Lower leg skin (tissue), 4 donors: Measurements from ENCODE around the gene PTPN3. TPM values are rescaled to one million over a fixed set of nuclear protein-coding genes. Genes with fewer than 3 reads are reported as not detected.
A peak's percentile ranks its signal among the peaks of the same experiment; 100 is the strongest.

Source experiments
- DNase-seq, 2 donors: peaks; one replicate each; pipeline ENCODE4 v3.0.0-alpha.2; 2019; ENCODE audit warnings: low spot score in 2 of 2
- H3K4me3 ChIP-seq: fragments of 200-600 bp; sonication (generic); 2 replicates; pipeline ENCODE4 v1.5.1; 2017; ENCODE audit warnings: mild to moderate bottlenecking, low read depth; ENCODE audit not compliant: poor library complexity, severe bottlenecking
- POLR2A ChIP-seq, 2 donors: fragments of 450-650 bp; IDR thresholded peaks; one replicate each; pipeline ENCODE4 v1.6.1; 2016 to 2017; ENCODE audit warnings: antibody characterized with exemption in 2 of 2, mild to moderate bottlenecking in 1 of 2, moderate library complexity in 1 of 2
- WGBS, 2 donors: methylation state at CpG; one replicate each; pipeline ENCODE4 v1.1.5; 2018; 5-methylcytosine and 5-hydroxymethylcytosine counted together
- intact Hi-C: fragments of 100-400 bp; cut with DNase I; formaldehyde crosslinking; loops from one replicate; pipeline ENCODE4 v1.15.0; 2023; ENCODE audit warnings: low total_unique reads
- total RNA-seq, 4 donors: library from RNA; depleted of rRNA; stranded (reverse); fragments of >200 nt; gene quantifications; one replicate each; pipeline ENCODE4 v1.1.0, GENCODE V29; 2016
- TF ChIP-seq, protein P1 (sequence below), 3 donors: fragments of 450-650 bp; IDR thresholded peaks; one replicate each; pipeline ENCODE4 v1.5.1; 2016; ENCODE audit warnings: antibody characterized with exemption in 3 of 3, mild to moderate bottlenecking in 3 of 3, moderate library complexity in 2 of 3

PTPN3 gene
- total RNA-seq, 4 donors from 2014 or later, result 36.4 to 44.5 (median 40.7) TPM

DNA sequence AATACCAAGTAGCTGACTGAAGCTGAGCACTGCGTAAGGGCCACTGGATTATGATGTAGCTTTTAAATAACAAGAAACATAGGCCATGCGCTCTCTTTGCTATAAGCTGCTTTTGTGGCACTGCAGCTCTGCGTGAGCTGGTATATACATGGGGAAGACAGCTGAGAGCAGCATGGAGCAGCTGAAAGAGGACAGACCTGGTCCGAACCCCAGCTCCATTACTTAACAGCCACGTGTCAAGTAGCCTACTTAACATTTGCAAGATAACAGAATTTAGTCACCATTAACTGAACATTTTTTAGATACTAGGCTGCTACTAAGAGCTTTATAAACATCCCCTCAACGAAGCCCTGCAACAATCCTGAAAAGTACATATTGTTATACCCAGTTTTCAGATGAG lies 69.3 kb downstream of the PTPN3 start:
- no peak overlapping the region for H3K4me3 ChIP-seq
- DNase-seq, result peak in 1 of 2 donors; percentile 43
- WGBS, 2 donors, result 89 to 91% methylated on average over 6 of the region's 6 CpGs
- TF ChIP-seq POLR2A (IDR thresholded peaks at IDR 0.05), result no peak
- TF ChIP-seq, protein P1, sequence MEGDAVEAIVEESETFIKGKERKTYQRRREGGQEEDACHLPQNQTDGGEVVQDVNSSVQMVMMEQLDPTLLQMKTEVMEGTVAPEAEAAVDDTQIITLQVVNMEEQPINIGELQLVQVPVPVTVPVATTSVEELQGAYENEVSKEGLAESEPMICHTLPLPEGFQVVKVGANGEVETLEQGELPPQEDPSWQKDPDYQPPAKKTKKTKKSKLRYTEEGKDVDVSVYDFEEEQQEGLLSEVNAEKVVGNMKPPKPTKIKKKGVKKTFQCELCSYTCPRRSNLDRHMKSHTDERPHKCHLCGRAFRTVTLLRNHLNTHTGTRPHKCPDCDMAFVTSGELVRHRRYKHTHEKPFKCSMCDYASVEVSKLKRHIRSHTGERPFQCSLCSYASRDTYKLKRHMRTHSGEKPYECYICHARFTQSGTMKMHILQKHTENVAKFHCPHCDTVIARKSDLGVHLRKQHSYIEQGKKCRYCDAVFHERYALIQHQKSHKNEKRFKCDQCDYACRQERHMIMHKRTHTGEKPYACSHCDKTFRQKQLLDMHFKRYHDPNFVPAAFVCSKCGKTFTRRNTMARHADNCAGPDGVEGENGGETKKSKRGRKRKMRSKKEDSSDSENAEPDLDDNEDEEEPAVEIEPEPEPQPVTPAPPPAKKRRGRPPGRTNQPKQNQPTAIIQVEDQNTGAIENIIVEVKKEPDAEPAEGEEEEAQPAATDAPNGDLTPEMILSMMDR (IDR thresholded peaks at IDR 0.05), result no peak
- intact Hi-C loops, result no loop called here

DNA sequence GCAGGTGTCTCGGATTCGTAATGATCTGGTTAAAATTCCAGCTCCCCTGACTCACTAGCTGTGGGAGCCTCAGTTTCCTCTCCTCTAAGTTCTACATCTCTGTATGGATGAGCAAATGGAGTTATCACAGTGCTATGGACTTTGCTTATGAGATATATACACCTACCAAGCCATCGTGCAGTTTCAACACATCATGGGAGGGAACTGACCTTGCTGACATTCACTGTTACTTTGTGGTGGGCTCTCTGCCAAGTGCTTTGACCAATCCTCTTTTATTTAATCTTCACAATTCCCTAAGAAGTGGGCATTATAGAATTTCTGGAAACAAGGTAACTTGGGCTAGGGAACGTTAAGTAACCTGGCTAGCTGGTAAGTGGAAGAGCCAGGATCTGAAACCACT lies 70.2 kb downstream of the PTPN3 start:
- 83 to 87% methylated on average over 4 of the region's 4 CpGs for WGBS, 2 donors
- no peak for DNase-seq
- no peak for TF ChIP-seq POLR2A (IDR thresholded peaks at IDR 0.05)
- TF ChIP-seq, protein P1 (IDR thresholded peaks at IDR 0.05), result no peak
- intact Hi-C loops, result no loop called here
- no peak overlapping the region for H3K4me3 ChIP-seq

DNA sequence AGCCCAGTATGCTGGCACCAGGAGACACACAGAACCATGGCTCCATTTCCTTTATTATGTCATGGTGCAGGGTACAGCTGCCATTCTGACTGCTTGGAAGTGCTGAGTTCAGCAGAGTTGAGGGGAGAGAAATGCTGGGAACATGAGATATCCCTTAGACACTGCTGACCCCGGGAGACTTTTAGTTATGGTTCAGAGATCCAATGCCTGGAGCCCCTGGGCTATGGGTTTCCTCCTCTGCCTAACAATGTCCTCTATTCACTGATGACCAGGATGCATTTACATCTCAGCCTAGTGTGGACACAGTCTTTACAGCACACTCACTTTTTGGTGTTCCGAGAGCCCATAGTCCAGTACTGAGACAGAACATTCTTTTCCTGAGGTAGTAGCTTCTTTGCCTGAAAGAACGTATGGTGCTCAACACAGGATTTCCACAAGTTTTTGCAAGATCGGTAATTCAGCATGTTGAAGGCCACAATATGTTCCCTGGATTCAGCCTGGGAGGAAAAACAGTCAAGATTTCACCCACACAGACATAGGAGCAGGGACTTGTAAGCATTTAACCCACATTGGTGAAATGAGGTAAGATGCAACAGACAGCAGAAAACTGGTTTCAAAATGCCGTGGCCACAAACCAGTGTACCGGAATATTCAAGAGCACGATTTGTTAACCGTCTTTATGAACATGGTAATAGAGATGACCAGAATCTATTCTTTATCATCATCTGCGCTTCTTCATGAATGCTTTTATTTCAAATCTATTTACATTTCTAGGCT lies 71.3 kb downstream of the PTPN3 start:
- DNase-seq, result peak in 1 of 2 donors; percentile 43
- intact Hi-C loops, result no loop called here
- no peak overlapping the region for H3K4me3 ChIP-seq
- 87 to 91% methylated on average over 9 of the region's 9 CpGs for whole genome bisulfite sequencing, 2 donors
- no peak for TF ChIP-seq POLR2A (IDR thresholded peaks at IDR 0.05)
- TF ChIP-seq, protein P1 (IDR thresholded peaks at IDR 0.05), result no peak

DNA sequence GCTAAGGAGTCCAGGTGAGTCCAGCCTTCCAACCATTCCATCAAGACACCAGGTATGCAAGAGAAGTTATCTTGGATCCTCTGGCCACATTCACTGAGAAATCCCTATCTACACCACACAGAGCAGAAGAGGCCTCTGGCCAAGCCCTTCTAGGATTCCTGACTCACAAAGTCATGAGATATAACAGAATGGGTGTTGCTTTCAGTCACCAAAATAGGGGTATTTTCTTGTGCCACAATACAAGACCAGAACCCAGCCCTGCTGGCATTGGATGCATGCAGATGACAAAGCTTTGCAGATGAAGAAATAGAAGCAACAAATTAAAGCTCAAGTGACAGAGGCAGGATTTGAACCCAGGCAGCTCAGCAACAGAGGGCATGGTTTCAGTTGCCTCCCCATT lies 73.5 kb downstream of the PTPN3 start:
- DNase-seq, result no peak
- intact Hi-C loops, result no loop called here
- H3K4me3 ChIP-seq, result no peak overlapping the region
- no peak for TF ChIP-seq POLR2A (IDR thresholded peaks at IDR 0.05)
- TF ChIP-seq, protein P1 (IDR thresholded peaks at IDR 0.05), result no peak

DNA sequence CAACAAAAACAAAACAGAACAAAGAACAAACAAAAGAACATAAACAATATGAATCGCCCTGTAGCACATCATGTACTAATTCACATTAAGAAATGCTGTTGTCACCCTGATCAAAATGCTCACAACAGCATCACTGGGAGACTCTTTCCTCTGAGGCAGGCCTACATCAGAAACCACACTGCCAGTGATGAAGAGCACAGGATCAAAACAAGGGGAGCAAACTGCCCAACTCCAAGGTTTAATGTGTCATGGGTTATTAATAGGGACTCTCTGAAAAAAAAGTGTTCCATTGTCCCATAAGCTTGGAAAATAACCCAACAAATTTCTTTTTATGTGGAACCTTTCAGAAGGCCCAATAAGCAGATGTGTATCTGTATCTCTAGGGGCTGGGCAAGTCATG lies 74.2 kb downstream of the PTPN3 start:
- 71 to 72% methylated on average over 1 of the region's 1 CpG for WGBS, 2 donors
- intact Hi-C loops, result no loop called here
- no peak for DNase-seq
- no peak overlapping the region for H3K4me3 ChIP-seq
- no peak for TF ChIP-seq POLR2A (IDR thresholded peaks at IDR 0.05)
- TF ChIP-seq, protein P1 (IDR thresholded peaks at IDR 0.05), result no peak

DNA sequence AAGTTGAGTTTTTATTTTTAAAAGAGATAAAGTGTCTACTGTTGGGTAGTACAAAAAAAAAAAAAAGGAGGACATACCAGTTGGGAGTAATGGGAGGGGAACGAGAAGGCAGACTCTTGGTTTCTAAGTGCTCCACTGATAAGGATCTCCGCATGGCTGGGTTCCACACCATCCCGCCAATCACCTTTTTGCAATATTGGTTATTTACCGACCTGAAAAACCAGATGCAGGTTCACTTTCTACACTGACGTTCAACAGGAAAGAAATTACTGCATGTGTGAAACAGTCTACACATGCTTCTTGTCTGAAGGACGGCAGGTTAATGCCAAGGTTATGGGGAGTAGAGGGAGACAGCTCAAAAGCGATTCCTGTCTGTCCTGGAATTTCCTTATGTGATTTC lies 75.5 kb downstream of the PTPN3 start:
- DNase-seq, result peak in 1 of 2 donors; percentile 69
- no peak for TF ChIP-seq POLR2A (IDR thresholded peaks at IDR 0.05)
- TF ChIP-seq, protein P1 (IDR thresholded peaks at IDR 0.05), result no peak
- intact Hi-C loops, result no loop called here
- H3K4me3 ChIP-seq, result no peak overlapping the region
- WGBS, 2 donors, result 47 to 58% methylated on average over 7 of the region's 7 CpGs
